Skin of body (tissue), 2 donors: Measurements from ENCODE around the gene SNRPA1. TPM values are rescaled to one million over a fixed set of nuclear protein-coding genes. Genes with fewer than 3 reads are reported as not detected.

Source experiments
- DNase-seq: peaks from one replicate; lab custom pipeline; 2025; lab: John Stamatoyannopoulos, UW
- total RNA-seq: library from RNA; depleted of rRNA; stranded (reverse); fragments of >200 nt; gene quantifications from one replicate; pipeline ENCODE4 v1.2.3, GENCODE V29; 2014

Gene SNRPA1
- total RNA-seq, 1 donor from 2014 or later, result 39.5 TPM

DNA sequence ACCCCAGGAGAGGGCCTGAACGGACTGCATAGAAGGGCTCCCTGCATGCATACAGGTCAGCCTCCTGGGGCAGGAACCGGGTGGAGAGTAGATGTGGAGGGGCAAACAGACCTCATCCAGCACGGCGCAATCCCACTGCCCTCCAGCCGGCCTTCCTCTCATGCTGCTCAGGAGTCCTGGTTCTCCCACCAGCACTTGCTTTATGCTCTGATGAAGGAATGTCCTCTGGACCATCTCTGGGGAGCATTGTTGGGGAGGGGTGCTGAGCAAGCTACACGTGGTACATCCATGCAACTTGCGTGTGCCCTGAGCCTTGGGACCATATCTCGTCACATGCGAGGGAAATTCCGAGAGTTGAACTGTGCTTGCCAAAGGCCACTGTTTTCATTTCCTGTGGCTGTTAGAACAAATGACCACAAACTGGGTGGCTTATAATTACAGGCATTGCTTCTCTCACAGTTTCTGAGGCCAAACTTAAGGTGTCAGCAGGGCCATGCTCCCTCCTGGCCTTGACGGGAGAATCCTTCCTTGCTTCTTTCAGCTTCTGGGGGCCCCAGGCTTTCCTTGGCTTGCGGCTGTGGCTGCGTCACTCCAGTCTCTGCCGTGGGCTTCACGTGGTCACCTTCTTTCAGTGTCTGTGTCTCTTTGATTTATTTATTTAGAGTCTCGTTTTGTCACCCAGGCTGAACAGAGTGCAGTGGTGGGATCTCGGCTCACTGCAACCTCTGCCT is 30.0 kb downstream of the SNRPA1 start:
- no peak for DNase-seq

DNA sequence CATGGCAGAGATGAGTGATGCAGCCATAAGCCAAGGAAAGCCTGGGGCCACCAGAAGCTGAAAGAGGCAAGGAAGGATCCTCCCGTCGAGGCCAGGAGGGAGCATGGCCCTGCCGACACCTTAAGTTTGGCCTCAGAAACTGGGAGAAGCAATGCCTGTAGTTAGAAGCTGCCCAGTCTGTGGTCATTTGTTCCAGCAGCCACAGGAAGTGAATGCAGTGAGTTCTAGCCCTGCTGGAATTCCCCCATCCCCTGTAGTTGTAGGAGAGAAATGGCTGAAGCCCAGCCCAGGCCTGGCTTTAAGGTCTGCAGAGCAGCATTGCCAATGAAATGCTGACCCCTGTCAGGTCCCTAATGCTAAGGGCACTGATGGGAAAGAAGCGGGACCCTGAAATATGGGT is 31.0 kb downstream of the SNRPA1 start:
- no peak for DNase-seq

DNA sequence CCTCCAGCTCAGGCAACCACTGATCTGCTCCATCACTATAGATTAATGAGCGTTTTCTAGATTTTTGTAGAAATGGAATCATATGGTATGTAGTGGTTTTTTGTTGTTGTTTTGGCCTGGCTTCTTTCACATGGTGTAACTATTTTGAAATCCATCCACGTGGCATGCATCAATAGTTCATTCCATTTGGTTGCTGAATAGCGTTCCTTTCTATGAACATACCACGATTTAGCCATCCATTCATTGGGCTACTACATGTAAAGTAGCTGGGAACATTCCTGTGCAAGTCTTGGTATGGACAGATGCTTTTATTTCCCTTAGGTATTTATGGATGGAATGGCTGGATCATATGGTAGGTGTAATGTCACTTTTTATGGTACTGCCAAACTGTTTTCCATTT is 32.5 kb downstream of the SNRPA1 start:
- no peak for DNase-seq

DNA sequence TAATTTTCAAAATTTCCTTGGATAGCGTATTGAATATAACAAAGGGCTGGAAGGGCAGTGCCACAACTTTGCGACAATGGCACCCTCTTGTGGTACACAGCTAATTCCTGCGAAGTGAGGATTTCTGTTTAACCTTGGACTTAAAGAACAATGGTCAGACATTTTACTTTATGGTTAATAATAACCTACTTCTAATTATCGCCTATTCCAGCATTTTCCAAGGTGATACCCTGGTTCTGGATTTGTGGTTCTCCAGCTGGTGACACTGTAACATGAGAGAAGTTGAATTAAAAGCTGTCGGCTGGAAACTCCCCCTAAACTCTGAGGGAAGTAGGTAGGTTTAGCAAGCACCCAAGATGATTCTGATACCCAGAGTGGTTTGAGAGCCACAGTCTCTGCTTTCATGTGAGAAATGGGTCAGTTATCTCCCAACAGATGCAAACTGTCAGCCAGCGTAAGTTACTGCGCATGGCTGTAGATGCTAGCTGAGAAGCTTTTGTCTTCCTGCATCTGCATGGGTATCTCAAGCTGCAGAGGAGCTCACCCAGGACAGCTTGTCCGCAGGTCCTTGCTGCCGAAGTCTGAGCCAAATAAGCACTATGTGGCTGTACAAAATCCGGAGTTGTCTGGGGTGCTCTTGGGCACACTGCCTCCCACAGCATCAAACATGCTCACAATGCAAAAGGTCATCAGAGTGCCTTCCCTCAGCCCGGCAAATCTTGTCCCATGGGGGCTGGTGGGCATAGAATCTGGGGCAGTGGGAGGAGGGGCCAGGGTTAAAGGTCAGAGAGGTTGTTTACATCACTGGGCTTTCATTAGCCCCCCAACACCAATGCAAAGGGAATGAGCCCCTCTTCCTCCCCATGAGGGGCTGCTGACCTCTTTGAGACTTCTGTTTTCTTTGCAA is 36.6 kb downstream of the SNRPA1 start:
- peak; percentile 83 for DNase-seq

DNA sequence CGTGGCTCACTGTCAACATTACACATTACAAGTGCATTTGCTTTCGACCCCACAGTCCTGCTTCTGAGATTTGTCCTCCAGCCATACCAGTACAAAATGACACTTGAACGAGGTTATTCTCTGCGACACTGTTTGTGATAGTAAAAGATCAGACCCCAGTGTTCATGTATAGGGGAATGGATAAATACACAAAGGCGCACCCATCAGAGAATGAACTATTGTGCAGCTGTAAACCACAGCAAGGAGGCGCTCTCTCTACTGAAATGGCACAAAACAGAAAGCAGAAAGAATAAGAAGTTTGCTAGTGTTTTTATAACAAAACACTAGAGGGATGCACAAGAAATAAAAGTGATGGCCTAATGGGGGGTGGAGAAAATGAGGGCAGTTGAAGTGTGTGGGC is 38.3 kb downstream of the SNRPA1 start:
- no peak for DNase-seq

DNA sequence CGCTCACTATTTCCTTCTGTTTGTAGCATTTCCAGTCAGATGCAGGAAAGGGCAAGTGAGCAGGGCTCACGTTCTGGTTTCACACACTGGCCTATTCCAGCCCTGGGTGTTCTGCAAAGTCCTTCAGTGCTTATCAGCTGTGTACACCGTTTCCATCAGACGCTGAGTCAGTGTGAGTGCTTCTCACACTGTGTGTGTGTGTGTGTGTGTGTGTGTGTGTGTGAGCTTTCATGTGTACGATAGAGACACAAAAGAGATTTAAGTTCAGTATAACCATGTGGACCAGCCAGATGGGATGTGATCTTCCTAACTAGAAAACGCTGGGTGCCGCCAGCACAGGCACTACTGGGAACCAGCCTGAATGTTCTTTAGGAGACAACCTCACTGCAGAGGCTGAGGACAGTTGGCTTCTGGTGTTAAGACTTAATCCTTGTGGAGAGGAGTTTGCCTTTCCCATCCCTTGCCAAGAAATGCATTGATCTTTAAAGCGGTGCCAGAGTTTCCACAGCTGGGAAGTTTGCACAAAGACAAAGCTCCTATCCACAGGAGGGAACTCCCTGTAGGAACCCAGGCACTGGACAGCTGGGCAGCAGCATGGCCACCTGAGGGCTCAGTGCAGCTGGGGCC is 39.3 kb downstream of the SNRPA1 start:
- DNase-seq, result peak; percentile 36

- no peak for DNase-seq
Observed at GRCh38 chr15:101255051-101255395, 40.0 kb downstream of the SNRPA1 start.

GRCh38 chr15:101254157-101255050 is 40.6 kb downstream of the SNRPA1 start:
- DNase-seq, result no peak

- DNase-seq, result no peak
Observed at GRCh38 chr15:101252836-101253235, 42.2 kb downstream of the SNRPA1 start.

DNA sequence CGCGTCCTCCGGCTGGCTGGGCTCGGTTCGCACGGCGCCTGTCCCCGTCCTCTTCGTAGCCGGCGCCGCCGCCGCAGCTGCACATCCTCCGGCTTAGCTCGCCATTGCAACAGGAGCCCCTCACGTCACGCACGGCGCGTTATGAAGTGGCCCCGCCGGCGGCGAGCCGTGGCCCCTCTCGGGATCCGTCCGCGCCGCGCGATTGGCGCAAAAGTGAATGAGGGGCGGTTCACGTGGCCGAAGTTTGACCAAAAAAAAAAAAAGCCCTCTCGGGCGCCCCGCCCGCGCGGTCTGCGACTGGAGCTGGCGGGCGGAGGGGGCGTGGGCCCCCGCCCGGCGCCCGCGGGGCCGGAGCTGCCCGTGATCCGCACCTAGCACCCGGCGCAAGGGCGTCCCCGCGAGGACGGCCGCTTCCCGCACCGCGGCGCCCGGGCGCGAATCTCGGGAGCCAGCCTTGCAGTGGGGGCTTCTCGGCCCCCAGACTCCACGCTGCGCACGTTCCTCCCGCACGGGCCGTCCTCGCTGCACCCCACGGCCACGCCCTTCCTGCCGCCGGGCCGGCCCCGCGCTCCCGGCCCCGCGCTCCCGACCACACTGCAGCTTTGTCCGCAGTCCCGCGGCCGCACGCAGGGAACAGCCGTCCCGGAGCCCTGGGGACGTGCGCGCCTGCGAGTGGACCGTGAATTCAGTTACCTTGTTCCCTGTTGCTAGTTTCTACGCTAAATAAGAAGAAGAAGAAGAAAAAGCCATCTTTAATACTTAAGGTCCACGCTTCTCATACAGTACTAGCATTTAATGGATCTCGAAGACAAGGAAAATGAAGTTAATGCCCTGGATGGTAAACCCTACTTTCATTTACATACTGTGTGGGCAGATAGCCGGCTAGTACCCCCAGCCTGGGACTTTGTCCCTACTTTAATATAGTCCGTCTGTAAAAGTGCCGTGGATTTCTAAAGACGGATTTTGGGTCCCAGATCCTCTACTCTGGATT is 42.9 kb downstream of the SNRPA1 start, which contains the start of gene CHSY1:
TSS of gene CHSY1 (minus strand) at position 219 of the 991 bp plus-strand sequence. CDS start 592 bp downstream, outside the sequence.
- peak; percentile 91 for DNase-seq

DNA sequence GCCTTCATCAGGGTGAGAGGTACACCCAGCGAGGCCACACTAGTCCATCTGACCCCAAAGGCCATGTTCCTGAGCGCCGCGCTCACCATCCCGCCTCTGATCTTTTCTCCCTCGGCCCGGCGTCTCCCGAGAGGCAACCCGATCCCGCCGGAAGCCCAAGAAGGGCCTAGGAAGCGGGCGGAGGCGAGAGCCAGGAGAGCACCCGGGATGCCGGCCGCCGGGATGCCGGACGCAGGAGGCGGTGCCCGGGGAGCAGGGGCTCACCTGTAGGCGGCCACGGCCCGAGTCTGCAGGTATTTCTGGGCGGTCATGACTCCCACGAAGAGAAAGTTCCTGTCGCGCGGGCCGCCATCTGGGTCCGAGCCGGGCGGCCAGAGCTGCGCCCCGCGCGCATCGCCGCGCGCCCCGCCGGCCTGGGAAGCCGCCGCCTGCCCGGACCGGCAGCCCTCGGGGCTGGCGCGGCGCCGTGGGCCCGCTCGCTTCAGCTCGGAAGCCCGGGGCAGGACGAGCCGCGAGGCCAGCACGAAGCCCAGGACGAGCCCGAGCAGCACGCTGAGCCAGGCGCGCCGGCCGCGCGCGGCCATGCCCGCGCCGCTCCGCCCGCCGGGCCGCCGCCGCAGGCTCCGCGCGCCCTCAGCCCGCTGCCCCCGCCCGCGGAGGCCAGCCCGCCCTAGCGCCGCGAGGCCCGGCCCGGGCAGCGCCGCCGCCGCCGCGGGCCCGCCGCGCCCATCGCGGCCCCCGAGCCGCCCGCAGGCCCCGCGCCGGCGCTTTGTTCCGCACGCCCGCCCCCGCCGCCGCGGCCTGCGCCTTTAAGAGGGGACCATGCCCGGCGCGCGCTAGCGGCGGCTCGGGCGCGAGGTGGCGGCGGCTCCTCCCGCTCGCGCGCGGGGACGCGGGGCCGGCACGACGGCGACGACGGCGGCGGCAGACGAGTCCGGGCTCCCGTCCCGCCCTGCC is 43.9 kb downstream of the SNRPA1 start:
- no peak for DNase-seq

- peak; percentile 54 for DNase-seq
Observed at GRCh38 chr15:101250341-101250831, 44.7 kb downstream of the SNRPA1 start.

- no peak for DNase-seq
Observed at GRCh38 chr15:101248274-101248673, 46.8 kb downstream of the SNRPA1 start.

DNA sequence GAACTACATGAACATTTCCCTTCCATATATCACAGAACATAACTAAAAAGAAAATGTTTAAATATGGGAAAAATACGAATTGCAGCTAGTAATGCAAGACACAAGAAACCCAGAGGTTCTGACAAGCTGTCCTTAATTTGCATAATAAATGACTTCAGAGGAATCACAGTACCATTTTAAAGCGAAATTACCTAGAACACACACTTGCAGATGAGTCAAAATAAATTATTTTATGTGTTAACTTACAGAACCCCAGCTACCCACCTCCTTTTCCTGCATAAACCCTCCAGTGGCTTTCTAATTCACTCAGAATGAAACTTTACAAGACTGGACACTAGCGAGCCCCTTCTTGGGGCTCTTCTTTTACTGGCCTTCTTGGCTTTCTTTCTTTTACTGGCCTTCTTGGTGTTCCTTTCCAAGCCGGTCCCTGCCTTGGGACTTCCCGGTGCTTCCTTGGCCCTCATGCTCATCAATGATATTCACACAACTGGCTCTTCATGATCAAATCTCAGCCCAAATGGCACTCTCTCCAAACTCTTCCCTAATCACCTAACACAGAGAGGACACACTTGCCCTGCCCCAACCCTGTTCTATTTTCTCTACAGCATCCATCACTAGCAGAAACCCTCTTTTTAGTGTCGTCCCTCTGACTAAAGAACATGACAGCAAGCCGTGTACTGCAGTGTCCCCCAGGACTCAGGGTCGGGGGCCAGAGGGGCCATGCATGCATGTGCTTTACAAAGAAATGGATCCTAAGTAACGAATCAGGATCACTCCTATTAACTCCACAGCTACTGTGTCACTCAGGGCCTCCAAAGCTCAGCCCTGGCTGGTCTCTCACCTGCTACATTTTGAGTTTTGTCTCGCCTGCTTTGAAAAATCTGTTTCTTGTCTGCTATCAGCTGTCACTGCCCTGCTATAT is 48.0 kb downstream of the SNRPA1 start:
- DNase-seq, result no peak

DNA sequence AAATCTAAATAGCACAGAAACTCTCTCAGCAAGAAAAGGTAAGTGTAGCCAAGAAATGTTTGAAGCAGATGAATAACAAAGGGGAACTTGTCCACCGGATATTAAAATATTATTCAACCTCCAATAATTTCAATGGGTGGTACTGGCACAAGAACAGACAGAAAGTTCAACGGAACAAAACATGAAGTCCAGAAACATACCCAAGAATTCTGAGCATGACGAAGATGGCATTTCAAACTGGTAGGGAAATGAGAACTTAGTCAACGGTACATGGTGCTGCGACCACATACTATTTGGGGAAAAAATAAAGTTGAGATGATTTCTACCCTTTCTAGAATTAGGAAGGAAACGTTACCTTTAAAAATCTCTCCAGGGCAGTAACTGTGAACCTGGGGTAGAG is 48.7 kb downstream of the SNRPA1 start:
- no peak for DNase-seq

GRCh38 chr15:101244889-101245668 is 50.0 kb downstream of the SNRPA1 start:
- no peak for DNase-seq
